CD14-positive monocyte (primary cell): ENCODE measurements around the gene KIAA1755. TPM values are rescaled to one million over a fixed set of nuclear protein-coding genes. Genes with fewer than 3 reads are reported as not detected.

ENCODE experiments used
- DNase-seq, 3 donors: peaks; one replicate each; pipeline ENCODE4 v3.0.0-alpha.2; 2011 to 2022
- H2AFZ ChIP-seq: 2 replicates; pipeline ENCODE4 v1.6.0; 2012; ENCODE audit warnings: mild to moderate bottlenecking, low read depth, low read length, inconsistent platforms; ENCODE audit not compliant: insufficient read depth, poor library complexity, severe bottlenecking
- H3K27ac ChIP-seq, 2 donors: 1 replicate in 1 of 2; 2 replicates in 1 of 2; pipeline ENCODE4 v1.5.1; 2012 to 2013; ENCODE audit warnings: low read length in 2 of 2, control low read depth in 1 of 2, inconsistent platforms in 1 of 2, low read depth in 1 of 2, mild to moderate bottlenecking in 1 of 2
- H3K27me3 ChIP-seq, 2 donors: one replicate each; pipeline versions ENCODE4 v1.6.0 to v1.6.1; 2011 to 2013; ENCODE audit warnings: low read length in 2 of 2; ENCODE audit not compliant: control insufficient read depth in 2 of 2, insufficient read depth in 2 of 2
- H3K36me3 ChIP-seq, 2 donors: replicated peaks in 1 of 2; 1 replicate in 1 of 2; 2 replicates in 1 of 2; pipeline versions ENCODE4 v1.5.1 to v1.6.1; 2012 to 2013; ENCODE audit warnings: low read length in 2 of 2, control low read depth in 1 of 2, inconsistent platforms in 1 of 2, mild to moderate bottlenecking in 1 of 2; ENCODE audit not compliant: insufficient read depth in 2 of 2, control insufficient read depth in 1 of 2
- H3K4me1 ChIP-seq, 2 donors: 1 replicate in 1 of 2; 2 replicates in 1 of 2; pipeline versions ENCODE4 v1.5.1 to v1.6.1; 2012 to 2013; ENCODE audit warnings: low read length in 2 of 2, control low read depth in 1 of 2, inconsistent platforms in 1 of 2, mild to moderate bottlenecking in 1 of 2, moderate library complexity in 1 of 2; ENCODE audit not compliant: insufficient read depth in 2 of 2, control insufficient read depth in 1 of 2
- H3K4me2 ChIP-seq: replicated peaks from 2 replicates; pipeline ENCODE3; 2012; ENCODE audit warnings: low read length, moderate library complexity, mild to moderate bottlenecking; ENCODE audit not compliant: poor library complexity, severe bottlenecking; ENCODE audit errors: extremely low read depth
- H3K4me3 ChIP-seq, 3 experiments: fragments of 200-600 bp in 1 of 3; sonication (generic) in 1 of 3; replicated peaks in 1 of 3; 1 replicate in 2 of 3; 2 replicates in 1 of 3; pipeline ENCODE4 v1.5.1; 2011 to 2013; ENCODE audit warnings: low read length in 3 of 3, mild to moderate bottlenecking in 3 of 3, control low read depth in 2 of 3, low read depth in 2 of 3, inconsistent platforms in 1 of 3, moderate library complexity in 1 of 3
- H3K79me2 ChIP-seq: 2 replicates; pipeline ENCODE4 v1.6.0; 2012; ENCODE audit warnings: mild to moderate bottlenecking, control low read depth, inconsistent platforms, low read length, moderate library complexity; ENCODE audit not compliant: insufficient read depth
- H3K9ac ChIP-seq: 2 replicates; pipeline ENCODE4 v1.6.0; 2017; ENCODE audit warnings: low read length, mild to moderate bottlenecking; ENCODE audit not compliant: insufficient read depth, poor library complexity, severe bottlenecking
- H3K9me3 ChIP-seq, 2 donors: replicated peaks in 1 of 2; 1 replicate in 1 of 2; 2 replicates in 1 of 2; pipeline versions ENCODE4 v1.5.1 to v1.6.1; 2012 to 2013; ENCODE audit warnings: low read length in 2 of 2, control low read depth in 1 of 2; ENCODE audit not compliant: control insufficient read depth in 1 of 2, insufficient read depth in 1 of 2
- H4K20me1 ChIP-seq: 2 replicates; pipeline ENCODE4 v1.6.0; 2012; ENCODE audit warnings: mild to moderate bottlenecking, low read length, control low read depth, moderate library complexity; ENCODE audit not compliant: insufficient read depth
- H3K27ac Mint-ChIP-seq, 7 donors: one replicate each; pipeline ENCODE4 v1.8.0; 2020; ENCODE audit warnings: mild to moderate bottlenecking in 7 of 7, mixed read lengths in 7 of 7, moderate library complexity in 6 of 7, inconsistent platforms in 2 of 7
- H3K27me3 Mint-ChIP-seq, 3 donors: one replicate each; pipeline ENCODE4 v1.8.0; 2021 to 2022; ENCODE audit warnings: low read depth in 3 of 3, mild to moderate bottlenecking in 3 of 3, mixed read lengths in 3 of 3, moderate library complexity in 3 of 3, inconsistent platforms in 1 of 3
- H3K36me3 Mint-ChIP-seq, 2 donors: one replicate each; pipeline ENCODE4 v1.8.0; 2020; ENCODE audit warnings: mixed read lengths in 2 of 2, inconsistent platforms in 1 of 2, mild to moderate bottlenecking in 1 of 2
- H3K4me1 Mint-ChIP-seq: one replicate; pipeline ENCODE4 v1.8.0; 2020; ENCODE audit warnings: mild to moderate bottlenecking, mixed read lengths
- H3K4me3 Mint-ChIP-seq, 2 donors: one replicate each; pipeline ENCODE4 v1.8.0; 2020; ENCODE audit warnings: mild to moderate bottlenecking in 2 of 2, mixed read lengths in 2 of 2, moderate library complexity in 1 of 2
- H3K9me3 Mint-ChIP-seq, 7 donors: one replicate each; pipeline ENCODE4 v1.8.0; 2020 to 2022; ENCODE audit warnings: mixed read lengths in 7 of 7, mild to moderate bottlenecking in 6 of 7, moderate library complexity in 6 of 7, inconsistent platforms in 2 of 7
- CTCF ChIP-seq: fragments of 200-600 bp; IDR thresholded peaks from one replicate; pipeline ENCODE4 v1.8.0; 2022; ENCODE audit warnings: antibody characterized with exemption, mild to moderate bottlenecking
- WGBS: methylation state at CpG from one replicate; pipeline ENCODE4 v1.1.5; 2013; ENCODE audit warnings: missing lambda C conversion rate; ENCODE audit not compliant: insufficient coverage; 5-methylcytosine and 5-hydroxymethylcytosine counted together
- intact Hi-C, 2 donors: fragments of 100-400 bp; cut with micrococcal nuclease; formaldehyde crosslinking; loops; one replicate each; pipeline versions ENCODE4 v1.15.0 to v1.15.1; 2023
- polyA plus RNA-seq, 3 donors: library from polyadenylated mRNA; depleted of rRNA in 1 of 3; unstranded in 2 of 3; stranded (reverse) in 1 of 3; fragments of 300-500 nt in 2 of 3; fragments of >200 nt in 1 of 3; fragmentation: Illumina TruSeq in 2 of 3; gene quantifications; 1 replicate in 2 of 3; 2 replicates in 1 of 3; pipeline ENCODE4 v1.2.3, GENCODE V29; 2012 to 2021

The KIAA1755 gene
- polyA plus RNA-seq, 3 donors, result not detected

- H3K27ac Mint-ChIP-seq, result no peak overlapping the region
- DNase-seq, result no peak
- Histone ChIP-seq H3K9me3 (no peaks in the 10 kb centered on the region), H3K79me2 (no peaks in the 10 kb centered on the region), H3K36me3 (no peaks in the 10 kb centered on the region), H3K27ac (no peak overlapping the region), H2AFZ (no peak overlapping the region), H3K27me3 (no peaks in the 10 kb centered on the region), H3K4me3 (no peak overlapping the region), H3K9ac (no peak overlapping the region), H3K4me1 (peaks cover 16 to 27% of the 10 kb centered on the region in 2 donors), H3K4me2 (no peak overlapping the region), H4K20me1 (no peaks in the 10 kb centered on the region)
- peaks cover 28% of the 10 kb centered on the region for H3K4me1 Mint-ChIP-seq
- intact Hi-C loops, result no loop called here
- whole genome bisulfite sequencing, result 100% methylated on average over 2 of the region's 7 CpGs
- TF ChIP-seq CTCF, result no peak
- H3K27me3 Mint-ChIP-seq, result peaks cover 1 to 14% (median 12%) of the 10 kb centered on the region in 3 donors
- H3K4me3 Mint-ChIP-seq, result no peak overlapping the region
- peaks cover 0 to 3% (median 0%) of the 10 kb centered on the region in 7 donors for H3K9me3 Mint-ChIP-seq
- H3K36me3 Mint-ChIP-seq, result peaks cover 0 to 6% of the 10 kb centered on the region in 2 donors
Measured at GRCh38 chr20:38181207-38181801, 79.2 kb downstream of the KIAA1755 start.

- intact Hi-C loops, result no loop called here
- Mint-ChIP-seq H3K9me3 (peaks cover 0 to 3% (median 0%) of the 10 kb centered on the region in 7 donors), H3K4me3 (no peak overlapping the region), H3K36me3 (peaks cover 0 to 6% of the 10 kb centered on the region in 2 donors), H3K27me3 (peaks cover under 1 to 14% (median 14%) of the 10 kb centered on the region in 3 donors), H3K4me1 (peaks cover 28% of the 10 kb centered on the region), H3K27ac (peak overlapping the region in 1 of 7 donors; percentile 14)
- Histone ChIP-seq H3K4me3 (no peak overlapping the region), H3K27me3 (no peaks in the 10 kb centered on the region), H3K4me1 (peaks cover 16 to 27% of the 10 kb centered on the region in 2 donors), H3K27ac (no peak overlapping the region), H3K36me3 (no peaks in the 10 kb centered on the region), H3K9ac (no peak overlapping the region), H3K4me2 (no peak overlapping the region), H3K79me2 (no peaks in the 10 kb centered on the region), H2AFZ (no peak overlapping the region), H3K9me3 (no peaks in the 10 kb centered on the region), H4K20me1 (no peaks in the 10 kb centered on the region)
- WGBS, result 100% methylated on average over 1 of the region's 5 CpGs
- TF ChIP-seq CTCF, result no peak
- DNase-seq, result no peak
Measured at GRCh38 chr20:38180781-38181180, 79.8 kb downstream of the KIAA1755 start.
